NCI-H524 (cell line): ENCODE data around the gene TTLL5.
"Not testable (repeated sequence)": the region's sequence is repeated elsewhere in the genome, so short reads cannot be mapped to it uniquely, and the experiment has no call there.

Source experiments
- DNase-seq, 2 experiments: peaks; one replicate each; lab custom pipeline; 2025; lab: John Stamatoyannopoulos, UW

The TTLL5 gene

GRCh38 chr14:75907756-75908359 lies 246.8 kb downstream of the TTLL5 start:
- DNase-seq = peak in 1 of 2 experiments; percentile 23

- DNase-seq = no peak
These were observed 248.6 kb downstream of the TTLL5 start for GRCh38 chr14:75909630-75910029.

GRCh38 chr14:75910048-75910447 lies 249.0 kb downstream of the TTLL5 start:
- no peak for DNase-seq

GRCh38 chr14:75911883-75912282 lies 250.8 kb downstream of the TTLL5 start:
- no peak for DNase-seq

GRCh38 chr14:75913183-75913582 lies 252.1 kb downstream of the TTLL5 start:
- DNase-seq = no peak

- no peak for DNase-seq
These were observed 254.0 kb downstream of the TTLL5 start for GRCh38 chr14:75915045-75915444.

- DNase-seq = no peak
These were observed 256.4 kb downstream of the TTLL5 start for GRCh38 chr14:75917322-75917945.

- peak; percentile 61 to 81 for DNase-seq
These were observed 256.9 kb downstream of the TTLL5 start for GRCh38 chr14:75917946-75918335.

- DNase-seq = not testable (repeated sequence)
These were observed 259.4 kb downstream of the TTLL5 start for GRCh38 chr14:75920421-75920820.

- not testable (repeated sequence) for DNase-seq
These were observed 264.2 kb downstream of the TTLL5 start for GRCh38 chr14:75925141-75925840.

GRCh38 chr14:75926431-75927115 lies 265.5 kb downstream of the TTLL5 start:
- DNase-seq = no peak

- peak; percentile 84 to 89 for DNase-seq
These were observed 266.6 kb downstream of the TTLL5 start for GRCh38 chr14:75927564-75928087.

- DNase-seq = peak; percentile 93 to 99
These were observed 267.7 kb downstream of the TTLL5 start for GRCh38 chr14:75928690-75929181.

GRCh38 chr14:75933712-75934296 lies 272.8 kb downstream of the TTLL5 start:
- DNase-seq = no peak

- no peak for DNase-seq
These were observed 274.1 kb downstream of the TTLL5 start for GRCh38 chr14:75934998-75935628.

- no peak for DNase-seq
These were observed 278.2 kb downstream of the TTLL5 start for GRCh38 chr14:75939200-75939599.

GRCh38 chr14:75941030-75941429 lies 280.0 kb downstream of the TTLL5 start:
- DNase-seq = peak; percentile 55 to 82

- DNase-seq = no peak
These were observed 283.7 kb downstream of the TTLL5 start for GRCh38 chr14:75944607-75945241.

GRCh38 chr14:75946785-75947184 lies 285.7 kb downstream of the TTLL5 start:
- DNase-seq = peak; percentile 19 to 65

GRCh38 chr14:75952489-75952888 lies 291.4 kb downstream of the TTLL5 start:
- no peak for DNase-seq

- DNase-seq = no peak
These were observed 298.0 kb downstream of the TTLL5 start for GRCh38 chr14:75959031-75959430.
